Measurements from ENCODE around the gene PHF12. TPM values are rescaled to one million over a fixed set of nuclear protein-coding genes. Genes with fewer than 3 reads are reported as not detected.

Gene PHF12
- total RNA-seq, 6 donors from 2014 or later = 38.8 to 103 (median 62.7) TPM

GRCh38 chr17:28957992-28958355 lies 6.7 kb upstream of the PHF12 start:
- no peak for DNase-seq
- 91% methylated on average over 6 of the region's 7 CpGs; no CpG with 5 or more reads in 1 of the 2 donors for WGBS, 2 donors
- no peak for ATAC-seq (ENCODE audit: low FRiP score in 2 of 2)
- Histone ChIP-seq H3K4me3 (no peak overlapping the region), H3K9me3 (no peaks in the 10 kb centered on the region), H3K27me3 (no peaks in the 10 kb centered on the region), H3K4me1 (peaks cover 0 to 5% (median under 1%) of the 10 kb centered on the region in 4 donors), H3K36me3 (no peaks in the 10 kb centered on the region), H3K27ac (no peak overlapping the region)
- no peak for TF ChIP-seq EP300 (IDR thresholded peaks at IDR 0.05)
- no peak for TF ChIP-seq POLR2A (IDR thresholded peaks at IDR 0.05)
- no peak for TF ChIP-seq CTCF (IDR thresholded peaks at IDR 0.05)
- TF ChIP-seq POLR2AphosphoS5 (IDR thresholded peaks at IDR 0.05) = no peak

- Histone ChIP-seq H3K4me3 (no peak overlapping the region), H3K27ac (no peak overlapping the region), H3K36me3 (no peaks in the 10 kb centered on the region), H3K4me1 (peaks cover 0 to 10% (median 5%) of the 10 kb centered on the region in 4 donors), H3K9me3 (no peaks in the 10 kb centered on the region), H3K27me3 (no peaks in the 10 kb centered on the region)
- no peak for TF ChIP-seq EP300 (IDR thresholded peaks at IDR 0.05)
- no peak for TF ChIP-seq POLR2AphosphoS5 (IDR thresholded peaks at IDR 0.05)
- TF ChIP-seq CTCF (IDR thresholded peaks at IDR 0.05) = no peak
- TF ChIP-seq POLR2A (IDR thresholded peaks at IDR 0.05) = no peak
- ATAC-seq (ENCODE audit: low FRiP score in 2 of 2) (no peak), DNase-seq (no peak)
- WGBS, 2 donors = 91 to 92% methylated on average over 10 to 13 of the region's 13 CpGs
Measured at GRCh38 chr17:28957277-28957991, 6.1 kb upstream of the PHF12 start.

- DNase-seq (no peak), ATAC-seq (ENCODE audit: low FRiP score in 2 of 2) (no peak)
- no peak overlapping the region for H3K27ac ChIP-seq
- H3K36me3 ChIP-seq = no peaks in the 10 kb centered on the region
- no peaks in the 10 kb centered on the region for H3K27me3 ChIP-seq
- no peaks in the 10 kb centered on the region for H3K9me3 ChIP-seq
- 75 to 100% methylated on average over 1 to 3 of the region's 3 CpGs for WGBS, 2 donors
- peaks cover 0 to 11% (median 5%) of the 10 kb centered on the region in 4 donors for H3K4me1 ChIP-seq
- no peak overlapping the region for H3K4me3 ChIP-seq
- TF ChIP-seq POLR2AphosphoS5 (IDR thresholded peaks at IDR 0.05) (no peak), EP300 (IDR thresholded peaks at IDR 0.05) (no peak), CTCF (IDR thresholded peaks at IDR 0.05) (no peak), POLR2A (IDR thresholded peaks at IDR 0.05) (no peak)
Measured at GRCh38 chr17:28956861-28957260, 5.5 kb upstream of the PHF12 start.

GRCh38 chr17:28956112-28956511 lies 4.8 kb upstream of the PHF12 start:
- Histone ChIP-seq H3K36me3 (no peaks in the 10 kb centered on the region), H3K4me3 (no peak overlapping the region), H3K9me3 (no peaks in the 10 kb centered on the region), H3K27ac (no peak overlapping the region), H3K27me3 (no peaks in the 10 kb centered on the region), H3K4me1 (peaks cover 0 to 11% (median 5%) of the 10 kb centered on the region in 4 donors)
- no peak for TF ChIP-seq CTCF (IDR thresholded peaks at IDR 0.05)
- TF ChIP-seq POLR2A (IDR thresholded peaks at IDR 0.05) = no peak
- no peak for TF ChIP-seq POLR2AphosphoS5 (IDR thresholded peaks at IDR 0.05)
- no peak for TF ChIP-seq EP300 (IDR thresholded peaks at IDR 0.05)
- no peak for DNase-seq
- WGBS, 2 donors = 78 to 85% methylated on average over 7 of the region's 7 CpGs
- no peak for ATAC-seq (ENCODE audit: low FRiP score in 2 of 2)

GRCh38 chr17:28955408-28955807 lies 4.1 kb upstream of the PHF12 start:
- no peaks in the 10 kb centered on the region for H3K9me3 ChIP-seq
- H3K27me3 ChIP-seq = no peaks in the 10 kb centered on the region
- TF ChIP-seq CTCF (IDR thresholded peaks at IDR 0.05) (no peak), POLR2A (IDR thresholded peaks at IDR 0.05) (no peak), EP300 (IDR thresholded peaks at IDR 0.05) (no peak), POLR2AphosphoS5 (IDR thresholded peaks at IDR 0.05) (no peak)
- no peak overlapping the region for H3K4me3 ChIP-seq
- H3K4me1 ChIP-seq = peaks cover 0 to 11% (median 5%) of the 10 kb centered on the region in 4 donors
- 90 to 95% methylated on average over 5 of the region's 5 CpGs for WGBS, 2 donors
- no peaks in the 10 kb centered on the region for H3K36me3 ChIP-seq
- DNase-seq = no peak
- no peak for ATAC-seq (ENCODE audit: low FRiP score in 2 of 2)
- no peak overlapping the region for H3K27ac ChIP-seq

Data from upper lobe of left lung (tissue), 6 donors.